HG03558 (cell line): ENCODE measurements around the gene LRFN3.
"Not testable (repeated sequence)": the region's sequence is repeated elsewhere in the genome, so short reads cannot be mapped to it uniquely, and the experiment has no call there.

Experiments used
- ATAC-seq: cut with Tn5 transposase; IDR thresholded peaks from one replicate; pipeline ENCODE4 v1.9.1; 2021; ENCODE audit warnings: moderate number of reproducible peaks; ENCODE audit not compliant: unreplicated experiment; ENCODE audit errors: extremely low read depth

LRFN3 gene

GRCh38 chr19:35904311-35905068 is 31.7 kb upstream of the LRFN3 start:
- no peak for ATAC-seq

DNA sequence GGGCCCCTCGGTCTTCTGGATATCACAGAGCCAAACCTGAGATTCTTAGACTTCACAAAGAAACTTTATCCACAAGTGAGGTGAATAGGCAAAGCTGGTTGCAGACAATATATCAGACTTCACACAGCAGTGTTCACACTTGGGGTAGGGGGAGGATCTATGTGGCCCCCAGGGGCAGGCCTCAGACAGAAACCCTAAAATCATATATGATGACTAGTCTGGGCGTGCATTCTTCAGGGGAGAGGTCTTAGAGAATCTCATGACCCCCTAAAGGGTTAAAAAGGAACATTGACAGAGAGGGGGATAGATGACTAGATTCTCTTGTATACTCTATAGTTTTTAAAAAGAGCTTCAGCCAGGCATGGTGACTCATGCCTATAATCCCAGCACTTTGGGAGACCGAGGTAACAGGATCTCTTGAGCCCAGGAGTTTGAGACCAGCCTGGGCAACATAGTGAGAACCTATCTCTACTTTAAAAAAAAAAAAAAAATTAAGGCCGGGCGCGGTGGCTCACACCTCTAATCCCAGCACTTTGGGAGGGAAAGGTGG is 30.9 kb upstream of the LRFN3 start:
- ATAC-seq: no peak

DNA sequence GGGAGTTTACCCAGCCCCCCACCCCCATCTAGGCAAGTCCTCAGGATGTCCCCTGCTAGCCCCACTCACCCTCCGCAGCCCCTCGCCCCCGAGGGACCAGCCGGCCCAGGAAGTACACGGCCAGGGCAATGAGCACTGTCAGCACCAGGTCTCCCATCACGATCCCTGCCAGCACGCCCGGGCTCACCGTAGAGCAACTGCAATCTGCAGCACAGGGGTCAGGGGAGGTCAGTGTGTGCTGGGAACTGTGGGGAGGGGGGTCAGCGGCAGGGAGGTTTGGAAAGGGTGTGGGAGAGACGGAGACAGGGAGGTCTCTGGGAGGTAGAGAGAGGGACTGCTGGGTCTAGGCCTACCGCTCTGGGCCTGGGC is 28.8 kb upstream of the LRFN3 start:
- ATAC-seq: no peak

- ATAC-seq: no peak
Observed at GRCh38 chr19:35908010-35908441, 28.1 kb upstream of the LRFN3 start, which contains the start of gene TYROBP. Gene TYROBP, minus strand, starts transcription at chr19:35908295. Its CDS starts 67 bp downstream, at chr19:35908228.

GRCh38 chr19:35908973-35909683 is 27.0 kb upstream of the LRFN3 start:
- no peak for ATAC-seq

- ATAC-seq: no peak
Observed at GRCh38 chr19:35909684-35910035, 26.5 kb upstream of the LRFN3 start.

DNA sequence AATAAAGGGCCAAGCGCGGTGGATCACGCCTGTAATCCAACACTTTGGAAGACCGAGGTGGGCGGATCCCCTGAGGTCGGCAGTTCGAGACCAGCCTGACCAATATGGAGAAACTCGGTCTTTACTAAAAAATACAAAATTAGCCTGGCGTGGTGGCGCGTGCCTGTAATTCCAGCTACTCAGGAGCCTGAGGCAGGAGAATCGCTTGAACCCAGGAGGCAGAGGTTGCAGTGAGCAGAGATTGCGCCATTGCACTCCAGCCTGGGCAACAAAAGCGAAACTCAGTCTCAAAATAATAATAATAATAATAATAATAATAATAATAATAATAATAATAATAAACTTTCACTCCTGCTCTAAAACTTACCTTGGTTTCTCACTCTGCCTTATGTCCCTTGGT is 25.8 kb upstream of the LRFN3 start:
- ATAC-seq: not testable (repeated sequence)

- no peak for ATAC-seq
Observed at GRCh38 chr19:35911173-35911572, 25.0 kb upstream of the LRFN3 start.

GRCh38 chr19:35911790-35912189 is 24.4 kb upstream of the LRFN3 start:
- ATAC-seq: no peak

DNA sequence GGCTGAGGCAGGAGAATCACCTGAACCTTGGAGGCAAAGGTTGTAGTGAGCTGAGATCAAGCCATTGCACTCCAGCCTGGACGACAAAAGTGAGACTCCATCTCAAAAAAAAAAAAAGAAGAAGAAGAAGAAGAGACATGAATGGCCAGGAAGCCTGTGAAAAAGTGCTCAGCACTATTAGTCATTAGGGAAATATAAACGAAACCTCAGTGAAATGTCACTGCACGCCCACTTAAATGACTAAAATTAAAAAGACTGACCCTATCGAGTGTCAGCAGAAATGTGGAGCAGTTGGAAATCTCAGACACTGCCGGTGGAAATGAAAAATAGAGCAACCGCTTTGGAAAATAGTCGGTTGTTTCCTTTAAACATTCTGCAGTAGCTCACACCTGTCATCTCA is 22.6 kb upstream of the LRFN3 start:
- no peak for ATAC-seq

- ATAC-seq: no peak
Observed at GRCh38 chr19:35915443-35915842, 20.7 kb upstream of the LRFN3 start.

GRCh38 chr19:35919306-35919705 is 16.9 kb upstream of the LRFN3 start:
- no peak for ATAC-seq

DNA sequence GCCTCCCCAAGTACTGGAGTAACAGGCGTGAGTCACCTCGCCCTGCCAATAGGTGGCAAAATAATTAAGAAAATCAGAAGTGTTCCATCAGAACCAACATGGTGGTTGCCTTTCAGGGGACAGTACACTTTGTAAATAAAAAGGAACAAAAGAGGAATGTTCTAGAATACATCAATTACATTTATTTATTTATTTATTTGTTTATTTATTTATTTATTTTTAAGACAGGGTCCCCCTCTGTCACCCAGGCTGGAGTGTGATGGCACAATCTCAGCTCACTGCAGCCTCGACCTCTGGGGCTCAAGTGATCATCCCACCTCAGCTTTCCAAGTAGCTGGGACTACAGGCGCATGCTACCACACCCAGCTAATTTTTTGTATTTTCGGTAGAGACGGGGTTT is 15.2 kb upstream of the LRFN3 start:
- no peak for ATAC-seq

GRCh38 chr19:35925501-35925900 is 10.7 kb upstream of the LRFN3 start:
- ATAC-seq: no peak

GRCh38 chr19:35928507-35928906 is 7.7 kb upstream of the LRFN3 start:
- no peak for ATAC-seq

DNA sequence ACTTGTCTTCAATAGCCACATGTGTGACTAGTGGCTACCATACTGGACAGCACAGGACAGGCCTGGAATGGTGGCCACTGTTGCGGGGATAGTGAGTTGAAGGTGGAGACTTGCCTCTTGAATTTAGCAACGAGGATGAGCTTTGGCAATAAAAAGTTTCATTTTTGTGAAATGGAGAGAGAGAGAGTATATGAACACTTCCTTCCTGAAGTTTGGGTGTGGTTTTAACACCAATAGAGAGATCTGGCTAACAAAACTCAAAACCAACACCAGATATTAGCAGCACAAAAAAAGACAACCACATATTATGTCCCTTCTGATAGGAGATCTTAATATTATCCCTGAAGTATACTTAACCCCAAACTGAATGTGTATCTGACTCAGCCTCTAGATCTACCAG is 6.3 kb upstream of the LRFN3 start:
- no peak for ATAC-seq

- peak; percentile 88 for ATAC-seq
Observed at GRCh38 chr19:35931161-35931873, 4.9 kb upstream of the LRFN3 start.

DNA sequence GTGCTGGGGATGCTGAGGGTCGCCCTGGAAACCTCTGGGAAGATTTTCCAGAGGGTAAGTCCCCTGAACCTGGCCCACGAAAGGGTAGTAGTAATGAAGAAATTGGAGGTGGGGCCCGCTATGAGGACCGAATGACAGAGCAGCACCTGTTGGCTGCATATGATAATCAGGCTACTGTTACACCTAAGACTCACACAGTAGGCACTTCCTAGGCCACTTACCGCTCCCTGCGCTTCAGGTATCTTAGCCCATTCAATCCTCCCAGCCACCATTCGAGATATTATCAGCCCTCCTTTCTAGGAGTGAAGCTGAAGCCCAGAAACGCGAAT is 4.3 kb upstream of the LRFN3 start:
- ATAC-seq: no peak

DNA sequence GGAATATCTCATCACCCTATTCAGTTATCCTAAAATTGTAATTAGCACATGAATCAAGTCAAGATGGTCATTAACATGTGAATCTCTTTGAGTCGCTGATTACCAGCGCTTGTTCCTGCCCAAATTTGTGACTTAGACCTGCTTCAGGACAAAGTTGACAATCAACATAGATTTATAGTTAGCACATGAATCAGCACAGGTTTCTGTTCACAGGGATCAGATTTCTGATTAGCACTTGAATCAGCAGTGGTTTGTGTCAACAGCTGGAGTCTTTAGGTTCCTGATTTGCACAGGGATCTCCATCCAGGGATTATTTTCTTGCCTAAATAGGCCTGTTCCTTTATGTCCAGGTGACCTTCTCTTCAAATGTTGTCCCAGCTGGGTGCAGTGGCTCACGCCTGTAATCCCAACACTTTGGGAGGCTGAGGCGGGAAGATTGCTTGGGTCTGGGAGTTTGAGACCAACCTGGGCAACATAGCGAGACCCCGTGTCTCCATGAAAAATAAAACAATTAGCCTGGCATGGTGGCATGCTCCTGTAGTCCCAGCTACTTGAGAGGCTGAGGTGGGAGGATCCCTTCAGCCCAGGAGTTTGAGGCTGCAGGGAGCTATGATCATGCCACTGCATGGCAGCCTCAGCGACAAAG is 3.8 kb upstream of the LRFN3 start:
- ATAC-seq: no peak

DNA sequence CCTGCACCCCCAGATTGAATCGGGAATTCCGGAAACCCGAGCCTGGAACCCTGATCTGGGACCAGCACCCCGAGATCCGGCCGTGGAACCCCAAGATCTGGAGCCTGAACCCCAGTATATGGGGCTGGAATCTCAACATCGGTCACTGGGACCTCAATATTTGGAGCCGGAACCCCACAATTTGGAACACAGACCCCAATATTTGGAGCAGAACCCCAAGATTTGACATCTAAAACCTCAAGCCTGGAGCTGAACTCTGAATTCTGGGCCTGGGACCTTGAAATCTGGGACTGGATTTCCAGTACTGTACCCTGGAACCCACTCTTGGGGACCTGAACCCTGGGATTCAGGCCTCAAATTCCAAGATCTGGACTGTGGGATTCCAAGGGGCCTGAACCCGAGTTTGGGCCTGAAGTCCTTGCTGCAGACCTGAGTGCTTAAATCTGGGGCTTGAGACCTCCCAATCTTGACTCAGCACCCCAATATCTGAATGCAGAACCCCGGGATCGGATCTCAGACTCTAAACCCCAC is 629 bp downstream of the LRFN3 start:
- no peak for ATAC-seq
